GM12878 (cell line): ENCODE data around the gene IRF8. TPM values are rescaled to one million over a fixed set of nuclear protein-coding genes. Genes with fewer than 3 reads are reported as not detected.

Experiments
- ATAC-seq: fragments of 200-7000 bp; cut with Tn5 transposase; 3 replicates; pipeline ENCODE4 v1.9.1; 2020; ENCODE audit warnings: mild to moderate bottlenecking, moderate library complexity
- BruUV-seq: library from RNA; stranded (reverse); fragments of 400-500 nt; replicated peaks from 2 replicates; lab custom pipeline; 2021; lab: Mats Ljungman, UMichigan
- CTCF ChIA-PET: fragments of 300-600 bp; sonication (Branson Sonifier 250); formaldehyde crosslinking; extraction: SDS; loops from one replicate; lab custom pipeline; 2021; ENCODE audit warnings: inconsistent platforms; lab: Yijun Ruan, JAX
- POLR2A ChIA-PET: fragments of 350-600 bp; formaldehyde crosslinking; extraction: SDS; loops from one replicate; lab custom pipeline; 2021; ENCODE audit warnings: inconsistent platforms; lab: Charles Lee
- RAD21 ChIA-PET: fragments of 300-600 bp; sonication (Branson Sonifier 250); formaldehyde crosslinking; loops from one replicate; lab custom pipeline; 2023; ENCODE audit warnings: antibody characterized with exemption; ENCODE audit not compliant: unreplicated experiment; lab: Charles Lee
- SMC1A ChIA-PET: fragments of 300-600 bp; sonication (Branson Sonifier 250); formaldehyde crosslinking; loops from one replicate; lab custom pipeline; 2023; ENCODE audit not compliant: unreplicated experiment, uncharacterized antibody; lab: Charles Lee
- DNase-seq: peaks from one replicate; pipeline ENCODE4 v3.0.0-alpha.2; 2011; ENCODE audit warnings: low read depth, low spot score
- FAIRE-seq: peaks from 3 replicates; lab custom pipeline; 2011; peaks lifted over from hg19 to GRCh38; lab: Jason Lieb, UNC
- H2AFZ ChIP-seq: 2 replicates; pipeline ENCODE4 v1.6.0; 2011; ENCODE audit warnings: low read depth, low read length, control low read depth; ENCODE audit not compliant: control insufficient read depth
- H3K27ac ChIP-seq: 2 replicates; pipeline ENCODE4 v1.5.1; 2011; ENCODE audit warnings: control low read depth; ENCODE audit not compliant: control insufficient read depth, insufficient read depth
- H3K27me3 ChIP-seq, 2 experiments: replicated peaks in 1 of 2; 2 replicates each; pipeline versions ENCODE4 v1.6.0 to v1.6.1; 2011; ENCODE audit warnings: low read length in 1 of 2; ENCODE audit not compliant: control insufficient read depth in 2 of 2, insufficient read depth in 2 of 2
- H3K36me3 ChIP-seq, 2 experiments: 2 replicates each; pipeline ENCODE4 v1.5.1; 2011; ENCODE audit warnings: low read length in 1 of 2; ENCODE audit not compliant: control insufficient read depth in 2 of 2, insufficient read depth in 2 of 2
- H3K4me1 ChIP-seq: 2 replicates; pipeline ENCODE4 v1.6.1; 2011; ENCODE audit warnings: mild to moderate bottlenecking, low read length, moderate library complexity, mixed read lengths; ENCODE audit not compliant: control insufficient read depth, insufficient read depth
- H3K4me2 ChIP-seq: 2 replicates; pipeline ENCODE4 v1.6.0; 2011; ENCODE audit warnings: control low read depth; ENCODE audit not compliant: control insufficient read depth, insufficient read depth
- H3K4me3 ChIP-seq: fragments of 200-600 bp; sonication (generic); 2 replicates; pipeline ENCODE4 v1.5.1; 2016
- H3K79me2 ChIP-seq: 2 replicates; pipeline ENCODE4 v1.6.0; 2011; ENCODE audit warnings: low read length; ENCODE audit not compliant: control insufficient read depth, insufficient read depth
- H3K9ac ChIP-seq: 2 replicates; pipeline ENCODE4 v1.8.0; 2011; ENCODE audit warnings: low read length, control low read depth, mixed read lengths; ENCODE audit not compliant: control insufficient read depth, insufficient read depth
- H3K9me3 ChIP-seq: replicated peaks from 3 replicates; pipeline ENCODE4 v1.5.1; 2011; ENCODE audit warnings: mild to moderate bottlenecking, low read length; ENCODE audit not compliant: control insufficient read depth, insufficient read depth
- H4K20me1 ChIP-seq: 2 replicates; pipeline ENCODE4 v1.6.0; 2011; ENCODE audit not compliant: control insufficient read depth, insufficient read depth
- ASH2L ChIP-seq: fragments of 300-600, 200-600 bp; sonication (generic); IDR thresholded peaks from 2 replicates; pipeline ENCODE4 v1.6.1; 2017; ENCODE audit warnings: low read depth, mild to moderate bottlenecking, borderline replicate concordance
- ATF7 ChIP-seq: fragments of 450-650 bp; IDR thresholded peaks from 2 replicates; pipeline ENCODE4 v1.6.1; 2016; ENCODE audit warnings: low read depth, mild to moderate bottlenecking
- BCL3 ChIP-seq: IDR thresholded peaks from 2 replicates; pipeline ENCODE4 v1.6.1; 2011; ENCODE audit warnings: borderline replicate concordance, low read depth, mild to moderate bottlenecking, moderate library complexity, low read length; ENCODE audit not compliant: insufficient read depth, poor library complexity, severe bottlenecking
- CBFB ChIP-seq: IDR thresholded peaks from 2 replicates; pipeline ENCODE4 v1.6.1; 2016; ENCODE audit warnings: antibody characterized with exemption, low read depth
- KAT2A ChIP-seq: conservative IDR thresholded peaks from 2 replicates; pipeline ENCODE4 v1.6.1; 2011; ENCODE audit warnings: low read depth, low read length; ENCODE audit not compliant: control insufficient read depth
- MLLT1 ChIP-seq: fragments of 450-650 bp; IDR thresholded peaks from 2 replicates; pipeline ENCODE4 v1.6.1; 2016; ENCODE audit warnings: mild to moderate bottlenecking
- NKRF ChIP-seq: fragments of 450-650 bp; conservative IDR thresholded peaks from 2 replicates; pipeline ENCODE4 v1.6.1; 2017; ENCODE audit warnings: mild to moderate bottlenecking, moderate library complexity
- PML ChIP-seq: IDR thresholded peaks from 2 replicates; pipeline ENCODE4 v1.6.1; 2012; ENCODE audit warnings: low read length, inconsistent platforms
- POLR2A ChIP-seq: IDR thresholded peaks from 2 replicates; pipeline ENCODE4 v1.6.1; 2011; ENCODE audit warnings: low read depth, mild to moderate bottlenecking, low read length
- POLR2AphosphoS5 ChIP-seq: IDR thresholded peaks from 2 replicates; pipeline ENCODE4 v1.6.1; 2011; ENCODE audit warnings: mild to moderate bottlenecking, low read length, inconsistent platforms
- REST ChIP-seq: IDR thresholded peaks from 2 replicates; pipeline ENCODE4 v1.6.1; 2012; ENCODE audit warnings: mild to moderate bottlenecking, low read depth, low read length
- SMAD5 ChIP-seq: IDR thresholded peaks from 2 replicates; pipeline ENCODE4 v1.6.1; 2016; ENCODE audit warnings: antibody characterized with exemption, low read depth
- TCF3 ChIP-seq: IDR thresholded peaks from 2 replicates; pipeline ENCODE4 v1.6.1; 2012; ENCODE audit warnings: low read depth, mild to moderate bottlenecking, low read length, borderline replicate concordance; ENCODE audit not compliant: insufficient read depth
- WGBS: methylation state at CpG from one replicate; pipeline ENCODE4 v1.1.6; 2016; ENCODE audit warnings: low lambda C conversion rate; ENCODE audit not compliant: insufficient replicate concordance, insufficient coverage; ENCODE audit errors: missing lambda C conversion rate; 5-methylcytosine and 5-hydroxymethylcytosine counted together
- in situ Hi-C: fragments of 300-500 bp; cut with MboI; formaldehyde crosslinking; loops from 9 replicates; pipeline ENCODE4 v1.14.3; 2018; ENCODE audit warnings: mixed read lengths
- intact Hi-C: fragments of 100-400 bp; cut with micrococcal nuclease; formaldehyde crosslinking; loops from one replicate; pipeline ENCODE4 v1.14.2; 2022; ENCODE audit not compliant: unreplicated experiment
- polyA plus RNA-seq, 11 experiments: library from polyadenylated mRNA; depleted of rRNA in 4 of 11; unstranded in 6 of 11; stranded (reverse) in 5 of 11; fragments of >200 nt; fragmentation: Nextera tagmentation in 4 of 11; fragmentation: Illumina TruSeq in 1 of 11; extraction: Ambion mirVana in 4 of 11; extraction: Trizol in 1 of 11; gene quantifications; 1 replicate in 1 of 11; 2 replicates in 10 of 11; pipeline versions ENCODE4 v1.2.1 to v1.2.3, GENCODE V29; 2011 to 2016; ENCODE audit warnings: inconsistent platforms in 2 of 11, missing spikeins in 2 of 11, low read depth in 1 of 11
- total RNA-seq, 4 experiments: library from RNA; depleted of rRNA in 3 of 4; stranded (reverse); fragments of >200 nt in 3 of 4; fragmentation: Illumina TruSeq in 1 of 4; extraction: Trizol in 1 of 4; gene quantifications; 2 replicates each; pipeline versions ENCODE4 v1.2.1 to v1.2.3, GENCODE V29; 2013 to 2021

The IRF8 gene
- total and polyA plus RNA-seq, 10 of the 15 experiments (the other 5 are each of a cell fraction or from before 2014, with no cell fraction given), result 17.1 to 237 (median 172) TPM

GRCh38 chr16:85910854-85911247 is 11.9 kb downstream of the IRF8 start:
- Histone ChIP-seq H3K79me2 (peaks cover 87% of the 10 kb centered on the region), H3K27me3 (no peaks in the 10 kb centered on the region), H3K36me3 (peaks cover 56 to 63% of the 10 kb centered on the region in 2 experiments), H3K4me2 (peak overlapping the region; percentile 98), H3K4me3 (no peak overlapping the region), H3K9ac (no peak overlapping the region), H3K9me3 (no peaks in the 10 kb centered on the region), H3K27ac (peak overlapping the region; percentile 29), H2AFZ (no peak overlapping the region), H4K20me1 (peaks cover 4% of the 10 kb centered on the region; the same call in 1 of the 2 replicates), H3K4me1 (peaks cover 83% of the 10 kb centered on the region)
- ChIA-PET POLR2A (interaction anchor here (0.7 to 2.2 kb wide), 3 partner anchors 25 to 78 kb away, joined by 3 to 7 read pairs (median 4); no protein-coding TSS in a partner anchor), RAD21 (interaction anchor here (2.0 to 4.4 kb wide), 2 partner anchors 11 to 76 kb away, joined by 7 to 19 read pairs; partner anchors contain the start of gene IRF8), SMC1A (interaction anchor here (4.2 to 14.8 kb wide), 3 partner anchors 12 to 90 kb away, joined by 19 to 289 read pairs (median 27); partner anchors contain the start of gene IRF8), CTCF (no interaction called here)
- 37% methylated on average over 9 of the region's 9 CpGs for WGBS
- TF ChIP-seq PML, result peak; percentile 39; the same call in 1 of the 2 replicates
- TF ChIP-seq KAT2A, result no peak
- no peak for TF ChIP-seq BCL3
- no peak for TF ChIP-seq NKRF
- no peak for TF ChIP-seq ASH2L
- TF ChIP-seq POLR2AphosphoS5, result peak; percentile 35; the same call in 1 of the 2 replicates
- TF ChIP-seq POLR2A, result peak; percentile 78
- 0 out of 2 replicates have a peak, but pooled peaks have one; percentile 15 for TF ChIP-seq MLLT1
- no peak for TF ChIP-seq CBFB
- 0 out of 2 replicates have a peak, but pooled peaks have one; percentile 36 for TF ChIP-seq SMAD5
- TF ChIP-seq REST, result no peak
- TF ChIP-seq TCF3, result 0 out of 2 replicates have a peak, but pooled peaks have one; percentile 32
- TF ChIP-seq ATF7, result no peak
- no TSS peak for BruUV-seq
- FAIRE-seq (no peak), ATAC-seq (no peak), DNase-seq (no peak)
- intact Hi-C loops (no loop called here), in situ Hi-C loops (no loop called here)
